DMS79 (cell line): Measurements from ENCODE around the gene ATP4B.

Experiments used
- DNase-seq: peaks from one replicate; lab custom pipeline; 2025; lab: John Stamatoyannopoulos, UW

ATP4B gene

GRCh38 chr13:113657851-113658741, at the start of gene ATP4B:
Gene ATP4B, minus strand, starts transcription at chr13:113658198. Its CDS starts 54 bp downstream, at chr13:113658144.
- DNase-seq = no peak

GRCh38 chr13:113672002-113672651, 14.1 kb upstream of the ATP4B start:
- DNase-seq = no peak

DNA sequence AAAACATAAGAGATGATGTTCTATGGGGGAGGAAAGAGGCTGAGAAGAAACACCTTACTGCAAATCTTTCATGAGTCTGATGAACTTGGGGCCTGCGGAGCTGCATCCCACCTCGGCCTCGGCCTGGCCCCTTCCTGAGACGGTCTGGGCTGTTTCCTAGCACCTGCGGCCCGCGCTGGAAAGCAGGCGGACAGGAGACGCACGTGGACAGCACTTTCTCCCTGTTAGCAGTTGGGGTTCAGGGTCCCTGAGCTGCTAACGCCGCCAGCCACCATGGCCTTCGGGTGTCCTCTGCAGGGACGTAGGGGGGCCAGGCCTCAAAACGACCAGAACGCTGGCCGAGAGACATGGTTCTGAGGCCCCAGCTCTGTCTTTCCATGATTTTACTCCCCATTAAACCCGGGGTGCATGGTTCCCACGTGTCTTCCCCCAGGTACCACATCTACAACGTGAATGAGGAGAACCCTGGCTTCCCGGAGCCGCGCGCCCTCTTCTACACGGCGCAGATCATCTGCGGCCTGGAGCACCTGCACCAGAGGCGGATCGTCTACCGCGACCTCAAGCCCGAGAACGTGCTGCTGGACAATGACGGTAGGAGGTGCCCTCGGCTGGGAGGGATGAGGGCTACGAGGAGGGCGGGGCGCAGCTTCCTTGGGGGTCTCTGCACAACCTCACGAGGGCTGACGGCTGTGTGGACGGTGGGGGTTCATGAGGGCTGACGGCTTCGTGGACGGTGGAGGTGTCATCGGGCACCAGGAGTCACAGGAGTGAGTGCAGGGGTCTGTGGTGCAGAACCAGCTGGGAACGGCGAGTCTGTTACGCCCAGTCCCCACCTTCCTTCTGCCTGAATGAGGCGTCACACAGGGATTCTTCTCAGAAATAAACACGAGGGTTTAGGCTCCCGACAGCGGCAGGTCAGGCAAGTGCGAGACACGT, 13.3 kb upstream of the ATP4B start:
- DNase-seq = no peak

GRCh38 chr13:113670541-113670940, 12.5 kb upstream of the ATP4B start:
- no peak for DNase-seq

- no peak for DNase-seq
Measured at GRCh38 chr13:113669755-113670341, 11.8 kb upstream of the ATP4B start.

DNA sequence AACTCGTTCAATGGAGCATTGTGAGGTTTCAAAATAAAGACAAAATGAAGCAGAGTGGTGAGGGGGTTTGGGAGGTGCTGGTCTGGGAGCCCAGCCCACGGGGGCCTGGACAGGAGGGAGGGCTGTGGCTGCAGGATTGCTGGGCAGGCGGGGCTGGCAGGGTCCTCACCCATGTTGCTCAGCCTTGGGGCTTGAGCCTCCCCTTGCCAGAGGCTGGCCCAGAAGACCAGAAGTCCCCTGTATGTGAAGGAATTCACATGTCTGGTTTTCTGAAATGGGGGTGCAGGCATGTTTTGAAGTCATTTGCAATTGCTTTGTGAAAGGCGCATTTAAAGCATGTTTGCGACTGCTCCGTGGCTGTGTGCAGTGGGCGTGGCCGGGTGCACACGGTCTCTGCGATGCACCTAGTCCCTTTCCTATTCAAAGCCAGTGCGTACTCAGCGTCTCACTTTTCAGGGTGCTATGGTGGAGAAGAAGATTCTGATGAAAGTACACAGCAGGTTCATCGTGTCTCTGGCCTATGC, 11.3 kb upstream of the ATP4B start:
- DNase-seq = no peak

DNA sequence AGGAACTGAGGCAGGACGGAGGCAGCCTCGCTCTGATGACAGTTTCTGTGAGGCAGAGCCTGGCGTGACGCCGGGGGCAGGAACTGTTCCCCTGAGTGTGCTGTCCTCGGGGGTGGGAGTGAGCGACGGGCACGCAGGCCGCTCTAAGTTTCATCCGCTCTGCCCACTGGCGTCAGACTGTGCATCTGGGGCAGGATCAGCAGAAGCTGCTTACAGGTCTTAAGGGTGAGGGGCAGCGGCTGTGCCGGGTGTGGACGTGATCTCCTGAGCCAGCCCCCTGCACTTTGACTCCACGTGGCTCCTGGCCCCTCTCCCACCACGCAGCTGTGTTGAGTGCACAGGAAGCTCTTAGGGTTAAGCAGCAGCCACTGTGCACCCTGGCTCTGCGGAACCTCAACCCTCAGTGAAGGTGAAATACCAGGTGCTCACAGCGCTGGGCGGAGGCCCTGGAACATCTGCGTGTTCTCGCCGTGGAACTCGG, 10.5 kb upstream of the ATP4B start:
- no peak for DNase-seq

DNA sequence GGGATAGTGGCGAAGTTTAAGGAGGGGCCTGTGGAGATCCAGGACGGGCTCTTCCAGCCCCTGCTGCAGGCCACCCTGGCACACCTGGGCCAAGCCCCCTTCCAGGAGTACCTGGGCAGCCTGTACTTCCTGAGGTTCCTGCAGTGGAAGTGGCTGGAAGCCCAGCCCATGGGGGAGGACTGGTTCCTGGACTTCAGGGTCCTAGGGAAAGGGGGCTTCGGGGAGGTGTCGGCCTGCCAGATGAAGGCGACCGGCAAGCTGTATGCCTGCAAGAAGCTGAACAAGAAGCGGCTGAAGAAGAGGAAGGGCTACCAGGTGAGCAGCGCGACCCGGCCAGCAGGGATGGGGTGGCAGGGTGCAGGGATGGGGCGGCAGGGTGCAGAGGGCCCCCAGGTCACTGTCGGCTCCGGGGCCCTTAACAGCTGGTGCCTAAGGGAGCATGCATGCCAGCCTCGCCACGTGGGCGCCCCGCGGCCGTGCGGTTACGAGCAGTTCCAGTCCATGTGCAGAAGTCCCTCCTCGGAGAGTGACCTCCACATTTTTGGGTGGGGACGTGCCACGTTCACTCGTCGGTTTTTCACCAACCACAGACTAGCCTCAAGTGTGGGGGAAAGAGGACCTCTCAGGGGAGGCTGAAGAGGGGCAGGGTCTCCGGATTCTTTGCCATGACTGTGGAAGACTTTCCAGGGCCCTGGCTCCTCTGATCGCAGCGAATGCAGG, 9.9 kb upstream of the ATP4B start:
- no peak for DNase-seq

DNA sequence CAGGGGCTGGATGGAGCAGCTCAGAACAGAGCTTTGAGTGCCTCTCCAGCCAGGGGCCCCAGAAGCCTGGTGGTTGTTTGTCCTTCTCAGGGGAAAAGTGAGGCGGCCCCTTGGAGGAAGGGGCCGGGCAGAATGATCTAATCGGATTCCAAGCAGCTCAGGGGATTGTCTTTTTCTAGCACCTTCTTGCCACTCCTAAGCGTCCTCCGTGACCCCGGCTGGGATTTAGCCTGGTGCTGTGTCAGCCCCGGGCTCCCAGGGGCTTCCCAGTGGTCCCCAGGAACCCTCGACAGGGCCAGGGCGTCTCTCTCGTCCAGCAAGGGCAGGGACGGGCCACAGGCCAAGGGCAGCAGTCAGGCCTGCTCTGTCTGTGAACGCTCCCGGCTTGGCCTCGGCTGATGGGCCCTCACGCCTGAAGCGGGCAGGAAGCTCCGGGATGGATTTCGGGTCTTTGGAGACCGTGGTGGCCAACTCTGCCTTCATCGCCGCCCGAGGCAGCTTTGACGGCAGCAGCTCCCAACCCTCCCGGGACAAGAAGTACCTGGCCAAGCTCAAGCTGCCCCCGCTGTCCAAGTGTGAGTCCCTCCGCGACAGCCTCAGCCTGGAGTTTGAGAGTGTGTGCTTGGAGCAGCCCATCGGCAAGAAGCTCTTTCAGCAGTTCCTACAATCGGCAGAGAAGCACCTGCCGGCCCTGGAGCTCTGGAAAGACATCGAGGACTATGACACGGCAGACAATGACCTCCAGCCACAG, 9.1 kb upstream of the ATP4B start, which contains the start of gene GRK1:
Gene GRK1, plus strand, starts transcription at position 269 of the 751 bp plus-strand sequence. Its CDS starts 168 bp downstream, at position 437.
- DNase-seq = no peak

GRCh38 chr13:113666329-113666670, 8.3 kb upstream of the ATP4B start:
- DNase-seq = no peak

GRCh38 chr13:113665597-113666328, 7.8 kb upstream of the ATP4B start:
- DNase-seq = no peak

GRCh38 chr13:113664751-113665596, 7.0 kb upstream of the ATP4B start:
- DNase-seq = no peak

DNA sequence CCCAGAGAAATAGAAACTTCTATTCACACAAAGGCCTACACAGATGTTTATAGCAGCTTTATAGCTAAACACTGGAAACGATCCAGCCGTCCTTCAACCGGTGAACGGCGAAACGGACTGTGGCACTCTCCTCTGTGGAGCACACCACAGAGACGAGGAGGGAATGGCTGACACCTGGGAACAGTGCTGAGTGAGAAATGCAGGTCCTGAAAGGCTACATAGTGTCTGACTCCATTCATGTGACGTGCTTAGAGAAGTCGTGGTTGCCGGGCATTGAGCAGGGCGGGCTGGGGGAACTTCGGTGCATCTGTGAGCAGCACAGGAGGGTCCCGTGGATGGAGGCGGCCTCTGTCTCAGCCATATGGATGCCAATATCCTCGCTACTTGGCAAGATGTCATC, 5.9 kb upstream of the ATP4B start:
- no peak for DNase-seq

GRCh38 chr13:113661509-113661908, 3.5 kb upstream of the ATP4B start:
- no peak for DNase-seq

DNA sequence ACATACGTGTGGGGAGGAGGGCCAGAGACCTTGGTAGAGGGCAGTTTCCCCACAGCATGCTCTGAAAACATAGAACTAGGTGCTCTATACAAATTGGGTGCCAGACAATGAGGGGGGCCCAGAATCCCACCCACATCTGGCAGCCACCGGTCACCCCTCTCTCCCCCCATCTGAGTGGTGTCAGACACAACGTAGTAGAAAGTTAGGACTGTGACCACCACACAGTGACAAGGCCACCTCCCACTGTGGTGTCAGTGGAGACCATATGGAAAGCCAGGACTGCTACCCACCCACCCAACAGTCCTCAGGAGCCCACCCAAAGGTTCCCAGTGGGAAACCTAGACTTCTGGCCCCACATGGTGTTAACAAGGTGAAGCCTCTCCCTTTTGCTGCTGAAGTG, 2.1 kb upstream of the ATP4B start:
- DNase-seq = no peak

DNA sequence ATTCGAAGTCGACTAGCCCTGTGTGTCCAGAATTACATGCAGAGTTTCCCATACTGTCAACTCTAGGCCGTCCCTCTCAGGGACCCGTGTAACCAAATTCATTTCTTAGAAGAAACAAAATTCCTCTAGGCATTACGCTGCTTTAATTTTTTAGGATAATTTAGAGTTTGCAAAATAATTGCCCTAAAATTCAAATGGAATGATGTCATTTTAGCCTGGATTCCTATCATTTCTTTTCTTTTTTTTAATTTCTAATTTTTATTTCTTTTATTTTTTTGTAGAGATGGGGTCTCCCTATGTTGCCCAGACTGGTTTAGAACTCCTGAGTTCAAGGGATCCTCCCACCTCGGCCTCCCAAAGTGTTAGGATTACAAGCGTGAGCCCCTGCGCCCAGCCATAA, 1.3 kb upstream of the ATP4B start:
- DNase-seq = no peak

- no peak for DNase-seq
Measured at GRCh38 chr13:113658836-113659235, 838 bp upstream of the ATP4B start.
